ENCODE measurements around the gene DDX17. TPM values are rescaled to one million over a fixed set of nuclear protein-coding genes. Genes with fewer than 3 reads are reported as not detected.

The DDX17 gene
- total and polyA plus RNA-seq, 2 of the 8 experiments (the other 6 are each of a cell fraction or from before 2014, with no cell fraction given), result 437 to 441 TPM

GRCh38 chr22:38471237-38471636 is 34.9 kb downstream of the DDX17 start:
- WGBS, 2 experiments (ENCODE audit: extremely low coverage in 1 of 2, insufficient coverage in 1 of 2, insufficient read length in 1 of 2, insufficient replicate concordance in 2 of 2, low coverage in 1 of 2, low lambda C conversion rate in 2 of 2, missing lambda C conversion rate in 1 of 2), result 88% methylated on average over 11 of the region's 11 CpGs; no CpG with 5 or more reads in 1 of the 2 experiments

More at GRCh38 chr22:38471237-38471636, 34.9 kb downstream of the DDX17 start:
- no peaks in the 10 kb centered on the region for H3K79me2 ChIP-seq (ENCODE audit: control insufficient read depth in 1 of 2, insufficient read depth in 2 of 2, low read length in 2 of 2)
- H3K27ac ChIP-seq (ENCODE audit: low read depth, low read length), result no peak overlapping the region
- H3K36me3 ChIP-seq (ENCODE audit: control insufficient read depth in 2 of 4, insufficient read depth in 4 of 4, low read length in 3 of 4), result no peaks in the 10 kb centered on the region
- no peak overlapping the region for H3K56ac ChIP-seq (replicated peaks; ENCODE audit: insufficient read length, low read depth, low read length)
- H4K91ac ChIP-seq (replicated peaks; ENCODE audit: insufficient read length, low read length), result no peak overlapping the region
- CTCF ChIA-PET (ENCODE audit: partially characterized antibody), result interaction anchor here (1.0 to 1.8 kb wide), 4 partner anchors 18 to 58 kb away, joined by 3 to 5 read pairs (median 3); no protein-coding TSS in a partner anchor
- TF ChIP-seq SIRT6 (IDR thresholded peaks at IDR 0.05; ENCODE audit: low read length), result no peak
- TF ChIP-seq BCL11A (IDR thresholded peaks at IDR 0.05; ENCODE audit: low read depth in 2 of 2, low read length in 2 of 2), result no peak
- TF ChIP-seq SP4 (IDR thresholded peaks at IDR 0.05; ENCODE audit: low read length), result no peak
- no peak for TF ChIP-seq SIN3A (conservative IDR thresholded peaks at IDR 0.05 in 1 of 2, IDR thresholded peaks at IDR 0.05 in 1 of 2; ENCODE audit: low read depth in 1 of 2, low read length in 2 of 2)
- no peak for TF ChIP-seq BRCA1 (IDR thresholded peaks at IDR 0.05; ENCODE audit: low read depth, low read length)
- no peak for TF ChIP-seq CTBP2 (IDR thresholded peaks at IDR 0.05; ENCODE audit: borderline replicate concordance, insufficient read depth, insufficient read length, low read length)
- H4K5ac ChIP-seq (ENCODE audit: insufficient read length, low read depth, low read length), result no peak overlapping the region
- no peak for DNase-seq (ENCODE audit: low read depth in 1 of 2, low spot score in 2 of 2)
- no peak overlapping the region for H3K14ac ChIP-seq (ENCODE audit: insufficient read length)
- no peak overlapping the region for H2BK20ac ChIP-seq (ENCODE audit: low read length)
- H4K8ac ChIP-seq (ENCODE audit: extremely low read depth, insufficient read depth, low read length), result peak overlapping the region; percentile 51; the same call in 1 of the 2 replicates
- H3K9me3 ChIP-seq (ENCODE audit: insufficient read depth in 2 of 2, low read depth in 1 of 2, low read length in 1 of 2), result no peaks in the 10 kb centered on the region
- H2BK12ac ChIP-seq (ENCODE audit: low read depth, low read length), result no peak overlapping the region
- no peak overlapping the region for H2AFZ ChIP-seq (ENCODE audit: low read length)
- no peak overlapping the region for H3K9ac ChIP-seq (replicated peaks in 1 of 4; ENCODE audit: extremely low read depth in 1 of 4, low read depth in 3 of 4, low read length in 3 of 4)
- no peak for FAIRE-seq
- no peak overlapping the region for H3K18ac ChIP-seq (ENCODE audit: extremely low read depth, low read length)
- H3K23me2 ChIP-seq (ENCODE audit: low read depth, low read length), result peaks cover 9% of the 10 kb centered on the region; the same call in 1 of the 2 replicates
- H3K4me1 ChIP-seq (replicated peaks in 1 of 4; ENCODE audit: control insufficient read depth in 3 of 4, insufficient read depth in 4 of 4, low read length in 3 of 4), result peaks cover 0 to 9% (median 5%) of the 10 kb centered on the region in 4 experiments; a peak in 4 of 7 replicates
- no peaks in the 10 kb centered on the region for H4K20me1 ChIP-seq (replicated peaks in 1 of 2; ENCODE audit: control insufficient read depth in 1 of 2, insufficient read depth in 2 of 2, low read length in 2 of 2)
- no peak overlapping the region for H2BK120ac ChIP-seq (replicated peaks; ENCODE audit: low read depth, low read length)
- H3K79me1 ChIP-seq (ENCODE audit: low read depth, low read length), result no peaks in the 10 kb centered on the region
- H2BK15ac ChIP-seq (ENCODE audit: low read length), result no peak overlapping the region
- POLR2A ChIA-PET (ENCODE audit: partially characterized antibody), result interaction anchor here (0.7 to 40.8 kb wide), 3 partner anchors 16 to 133 kb away, joined by 3 to 1102 read pairs (median 3); no protein-coding TSS in a partner anchor
- no peak overlapping the region for H2AK5ac ChIP-seq (ENCODE audit: low read depth, low read length)
- H3K23ac ChIP-seq (ENCODE audit: insufficient read length), result no peak overlapping the region
- H3K4ac ChIP-seq (replicated peaks; ENCODE audit: insufficient read length, low read depth, low read length), result no peak overlapping the region
- peaks cover 0 to 24% (median 12%) of the 10 kb centered on the region in 4 experiments; a peak in 6 of 7 replicates for H3K27me3 ChIP-seq (replicated peaks in 1 of 4; ENCODE audit: control insufficient read depth in 3 of 4, extremely low read depth in 1 of 4, insufficient read depth in 3 of 4, low read length in 3 of 4)
- no peak overlapping the region for H3K4me2 ChIP-seq (ENCODE audit: insufficient read depth in 1 of 2, low read depth in 2 of 2, low read length in 2 of 2)
- H3K4me3 ChIP-seq (ENCODE audit: extremely low read depth in 1 of 4, insufficient read depth in 2 of 4, low read depth in 3 of 4, low read length in 4 of 4), result no peak overlapping the region
- no peak overlapping the region for H2BK5ac ChIP-seq (ENCODE audit: low read depth, low read length)
